Urinary bladder (tissue), 4 donors: ENCODE results near the gene LCNL1. TPM values are rescaled to one million over a fixed set of nuclear protein-coding genes. Genes with fewer than 3 reads are reported as not detected.

Experiments used
- DNase-seq: peaks from one replicate; pipeline ENCODE4 v3.0.0-alpha.2; 2015; ENCODE audit errors: extremely low spot score
- H3K27ac ChIP-seq: one replicate; pipeline ENCODE4 v1.5.1; 2013; ENCODE audit warnings: low read depth, mild to moderate bottlenecking, moderate library complexity
- H3K36me3 ChIP-seq: one replicate; pipeline ENCODE4 v1.6.1; 2013; ENCODE audit warnings: mild to moderate bottlenecking, moderate library complexity; ENCODE audit not compliant: insufficient read depth
- H3K4me1 ChIP-seq: one replicate; pipeline ENCODE4 v1.6.1; 2013; ENCODE audit warnings: mild to moderate bottlenecking, moderate library complexity; ENCODE audit not compliant: insufficient read depth
- H3K4me3 ChIP-seq: one replicate; pipeline ENCODE4 v1.5.1; 2013; ENCODE audit warnings: low read depth, low read length
- WGBS: extraction: QIAGEN DNeasy Blood & Tissue Kit; methylation state at CpG from one replicate; pipeline ENCODE4 v1.1.7; 2013; 5-methylcytosine and 5-hydroxymethylcytosine counted together
- polyA plus RNA-seq: library from polyadenylated mRNA; stranded (reverse); fragments of 200-250 nt; gene quantifications from one replicate; pipeline ENCODE4 v1.2.3, GENCODE V29; 2013
- total RNA-seq: library from RNA; depleted of rRNA; stranded (reverse); fragments of >200 nt; gene quantifications from one replicate; pipeline ENCODE4 v1.2.3, GENCODE V29; 2014
- donor health status: healthy with polysubstance abuse.
- donor health status: healthy.

LCNL1 gene
- total and polyA plus RNA-seq, 2 donors: 0.11 to 0.30 TPM

- H3K4me1 ChIP-seq: no peaks in the 10 kb centered on the region
- H3K27ac ChIP-seq: no peak overlapping the region
- H3K4me3 ChIP-seq: no peak overlapping the region
- no peaks in the 10 kb centered on the region for H3K36me3 ChIP-seq
- WGBS: 89% methylated on average over 26 of the region's 26 CpGs
- DNase-seq: no peak
Measured at GRCh38 chr9:136979769-136980587, 2.8 kb upstream of the LCNL1 start.

- no peaks in the 10 kb centered on the region for H3K4me1 ChIP-seq
- no peak for DNase-seq
- WGBS: 88% methylated on average over 16 of the region's 16 CpGs
- H3K4me3 ChIP-seq: no peak overlapping the region
- no peak overlapping the region for H3K27ac ChIP-seq
- H3K36me3 ChIP-seq: no peaks in the 10 kb centered on the region
Measured at GRCh38 chr9:136980669-136981478, 1.9 kb upstream of the LCNL1 start.

GRCh38 chr9:136981588-136982231 is 1.1 kb upstream of the LCNL1 start:
- 48% methylated on average over 17 of the region's 17 CpGs for WGBS
- H3K36me3 ChIP-seq: no peaks in the 10 kb centered on the region
- no peak for DNase-seq
- H3K4me1 ChIP-seq: no peaks in the 10 kb centered on the region
- H3K27ac ChIP-seq: no peak overlapping the region
- no peak overlapping the region for H3K4me3 ChIP-seq

- WGBS: 87% methylated on average over 9 of the region's 9 CpGs
Measured at GRCh38 chr9:136983167-136983566, 374 bp downstream of the LCNL1 start.

GRCh38 chr9:136983656-136984314 is 992 bp downstream of the LCNL1 start:
- no peaks in the 10 kb centered on the region for H3K36me3 ChIP-seq
- H3K4me1 ChIP-seq: no peaks in the 10 kb centered on the region
- 81% methylated on average over 11 of the region's 11 CpGs for WGBS
- DNase-seq: no peak
- H3K4me3 ChIP-seq: no peak overlapping the region
- H3K27ac ChIP-seq: no peak overlapping the region

More at GRCh38 chr9:136983167-136983566, 374 bp downstream of the LCNL1 start:
- no peak overlapping the region for H3K27ac ChIP-seq
- no peaks in the 10 kb centered on the region for H3K36me3 ChIP-seq
- DNase-seq: no peak
- H3K4me3 ChIP-seq: no peak overlapping the region
- no peaks in the 10 kb centered on the region for H3K4me1 ChIP-seq

- Histone ChIP-seq H3K4me1 (no peaks in the 10 kb centered on the region), H3K27ac (no peak overlapping the region), H3K4me3 (no peak overlapping the region), H3K36me3 (no peaks in the 10 kb centered on the region)
- no peak for DNase-seq
- 49% methylated on average over 29 of the region's 29 CpGs for WGBS
Measured at GRCh38 chr9:136984464-136985026, 1.8 kb downstream of the LCNL1 start.

GRCh38 chr9:136985027-136985602 is 2.3 kb downstream of the LCNL1 start:
- Histone ChIP-seq H3K4me3 (no peak overlapping the region), H3K4me1 (no peaks in the 10 kb centered on the region), H3K36me3 (no peaks in the 10 kb centered on the region), H3K27ac (no peak overlapping the region)
- no peak for DNase-seq
- 10% methylated on average over 48 of the region's 48 CpGs for WGBS

- no peaks in the 10 kb centered on the region for H3K4me1 ChIP-seq
- H3K4me3 ChIP-seq: no peak overlapping the region
- WGBS: 16% methylated on average over 33 of the region's 33 CpGs
Measured at GRCh38 chr9:136985853-136986252, 3.1 kb downstream of the LCNL1 start.

GRCh38 chr9:136988872-136989271 is 6.1 kb downstream of the LCNL1 start:
- no peaks in the 10 kb centered on the region for H3K4me1 ChIP-seq
- WGBS: 93% methylated on average over 4 of the region's 4 CpGs
- H3K36me3 ChIP-seq: no peaks in the 10 kb centered on the region
- no peak overlapping the region for H3K27ac ChIP-seq
- no peak for DNase-seq
- no peak overlapping the region for H3K4me3 ChIP-seq

More at GRCh38 chr9:136985853-136986252, 3.1 kb downstream of the LCNL1 start:
- DNase-seq: no peak
- no peaks in the 10 kb centered on the region for H3K36me3 ChIP-seq
- no peak overlapping the region for H3K27ac ChIP-seq

GRCh38 chr9:136990242-136990911 is 7.6 kb downstream of the LCNL1 start:
- no peak for DNase-seq
- Histone ChIP-seq H3K27ac (no peak overlapping the region), H3K4me3 (no peak overlapping the region), H3K4me1 (no peaks in the 10 kb centered on the region), H3K36me3 (no peaks in the 10 kb centered on the region)
- 80% methylated on average over 10 of the region's 10 CpGs for WGBS

GRCh38 chr9:136991993-136992818 is 9.4 kb downstream of the LCNL1 start, which contains the start of gene PAXX:
Gene PAXX, plus strand, starts transcription at chr9:136992422. Its CDS starts 22 bp downstream, at chr9:136992444.
- Histone ChIP-seq H3K4me3 (peak within 1 kb of the TSS; percentile 75), H3K27ac (peak within 1 kb of the TSS; percentile 65), H3K4me1 (no peaks in the 10 kb centered on the region), H3K36me3 (no peaks in the 10 kb centered on the region)
- under 1% methylated on average over 92 of the region's 92 CpGs for WGBS
- DNase-seq: peak; percentile 68
